ENCODE results near the gene DLGAP1.

DLGAP1 gene

DNA sequence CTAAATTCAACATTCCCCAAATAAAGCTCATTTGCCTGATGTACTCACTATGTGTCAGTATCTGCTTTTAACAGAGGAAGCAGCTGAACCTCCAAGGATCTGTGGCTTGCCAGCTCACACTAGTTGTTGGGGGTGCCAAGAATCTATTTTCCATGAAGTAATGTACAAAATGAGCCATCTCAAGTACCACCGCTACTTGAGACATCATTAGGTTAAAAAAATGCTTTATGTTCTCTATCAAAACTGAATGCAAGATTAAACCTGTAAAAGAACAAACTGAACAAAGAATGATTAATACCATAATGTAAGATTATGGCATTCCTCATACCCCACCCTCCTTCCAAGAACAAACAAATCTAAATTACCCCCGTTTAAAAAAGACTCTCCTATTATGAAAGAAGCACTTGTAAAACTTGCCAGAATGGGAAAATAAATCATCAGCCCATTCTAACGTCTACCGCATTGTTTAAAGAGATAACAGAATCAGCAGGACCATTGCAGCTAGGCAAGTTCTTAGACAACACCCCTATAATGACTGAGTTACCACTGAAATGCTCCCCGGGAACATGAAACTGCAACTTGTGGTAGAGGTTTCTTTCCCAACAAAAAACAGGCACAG is 471.6 kb downstream of the DLGAP1 start:
- no peak for DNase-seq

DNA sequence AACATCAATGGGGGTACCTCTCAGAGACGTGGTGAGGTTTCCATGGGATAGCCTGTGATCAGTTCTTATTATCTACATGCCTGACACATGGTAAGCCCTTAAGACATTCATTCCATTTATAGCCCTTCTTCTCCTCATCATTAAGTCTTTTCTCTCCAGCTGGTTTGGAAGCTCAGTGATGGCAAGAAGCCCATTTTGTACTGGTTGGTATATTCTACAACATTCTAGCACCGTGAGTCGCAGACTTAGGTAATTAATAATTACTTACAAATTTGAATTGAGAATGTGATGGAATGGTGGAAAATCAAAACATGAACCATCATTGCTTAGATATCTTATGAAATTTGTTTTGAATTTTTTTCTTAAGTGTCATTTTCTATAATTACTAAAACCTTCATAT is 472.6 kb downstream of the DLGAP1 start:
- no peak for DNase-seq

DNA sequence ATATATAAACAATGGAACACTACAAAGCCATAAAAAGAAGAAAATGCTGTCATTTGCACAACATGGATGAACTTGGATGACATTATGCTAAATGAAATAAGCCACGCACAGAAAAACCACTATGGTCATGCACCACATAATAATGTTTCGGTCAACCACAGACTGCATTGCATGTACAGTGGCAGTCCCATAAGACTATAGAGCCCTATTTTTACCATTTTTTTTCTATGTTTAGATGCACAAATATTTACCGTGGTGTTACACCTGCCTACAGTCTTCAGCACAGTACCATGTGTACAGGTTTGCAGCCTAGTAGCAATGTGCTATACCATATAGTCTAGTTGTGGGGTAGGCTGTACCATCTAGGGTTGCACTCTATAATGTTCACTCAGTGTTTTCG is 476.1 kb downstream of the DLGAP1 start:
- no peak for DNase-seq

DNA sequence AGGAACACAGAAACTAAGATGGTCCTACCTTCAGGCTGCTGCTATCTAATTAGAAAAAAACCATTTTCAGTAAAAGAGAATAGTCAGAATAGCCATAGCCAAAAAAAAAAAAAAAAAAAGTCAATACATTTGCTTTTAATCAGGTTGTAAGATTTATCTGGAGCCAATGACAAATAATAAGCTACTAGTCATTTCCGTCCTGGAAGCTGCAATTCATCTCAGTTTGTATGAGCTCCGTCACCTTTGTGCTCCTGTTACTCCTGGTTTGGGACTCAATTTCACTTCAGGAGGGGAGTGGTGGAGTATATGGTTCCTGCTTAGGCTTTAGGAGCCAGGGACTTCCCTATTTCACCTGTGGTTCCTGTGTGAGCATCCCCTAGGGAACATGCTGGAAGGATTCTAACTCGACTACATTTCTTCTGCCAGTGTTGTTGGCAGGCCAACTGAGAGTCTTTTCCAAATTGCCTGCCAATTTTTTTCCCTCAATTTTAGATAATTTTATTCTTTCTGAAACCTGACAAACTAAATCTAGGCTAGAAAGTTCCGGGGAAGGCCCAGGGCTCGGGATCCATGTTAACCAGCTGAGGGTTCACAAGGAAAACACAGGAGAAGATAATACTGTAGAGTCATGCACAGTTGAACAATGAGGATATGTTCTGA is 481.8 kb downstream of the DLGAP1 start:
- DNase-seq: no peak

DNA sequence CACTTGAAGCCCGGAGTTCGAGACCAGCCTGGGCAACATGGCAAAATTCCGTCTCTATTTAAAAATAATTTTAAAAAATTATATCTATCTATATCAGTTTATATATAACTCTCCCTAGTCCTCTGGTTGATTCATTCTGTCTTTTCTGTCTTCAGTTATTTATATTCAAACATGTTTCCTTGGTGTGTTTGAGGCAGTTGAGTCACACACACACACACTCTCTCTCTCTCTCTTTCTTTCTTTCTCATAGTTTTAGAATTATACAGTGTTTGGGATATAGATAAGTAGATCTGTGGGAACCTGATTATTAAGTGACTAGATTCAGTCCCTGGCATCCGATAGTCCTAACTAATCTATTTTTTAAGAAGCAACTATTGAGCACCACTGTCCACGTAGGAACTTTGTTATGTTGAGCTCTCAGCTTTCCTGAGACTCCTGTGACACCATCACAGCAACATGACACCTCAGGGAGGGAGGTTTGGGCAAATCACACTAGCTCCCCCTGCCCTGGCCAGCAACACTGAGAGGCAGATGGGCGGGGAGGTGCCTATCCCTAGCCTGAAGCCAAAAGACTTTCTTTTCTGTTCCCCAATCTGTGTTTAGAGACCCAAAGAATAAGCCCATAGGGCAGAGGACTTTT is 482.7 kb downstream of the DLGAP1 start:
- DNase-seq: no peak

DNA sequence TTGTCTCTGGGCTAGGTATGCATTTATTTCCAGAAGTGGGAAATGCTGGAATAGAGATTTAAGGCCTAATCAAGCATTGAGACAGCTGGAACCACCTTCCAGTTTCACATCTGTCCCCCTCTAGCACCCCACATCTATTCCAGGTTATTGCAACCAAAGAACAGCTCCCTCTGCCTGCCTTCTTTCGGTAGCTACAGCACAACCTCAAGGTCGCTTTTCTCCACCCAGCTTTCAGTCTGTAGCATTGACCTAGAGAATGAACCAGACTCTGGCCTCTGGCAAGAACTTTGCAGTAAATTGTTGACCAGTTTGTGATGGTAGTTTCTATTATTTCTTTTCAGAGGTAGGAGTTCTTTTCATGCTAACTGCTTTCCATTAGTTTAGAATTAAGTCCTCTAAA is 484.2 kb downstream of the DLGAP1 start:
- DNase-seq: no peak

DNA sequence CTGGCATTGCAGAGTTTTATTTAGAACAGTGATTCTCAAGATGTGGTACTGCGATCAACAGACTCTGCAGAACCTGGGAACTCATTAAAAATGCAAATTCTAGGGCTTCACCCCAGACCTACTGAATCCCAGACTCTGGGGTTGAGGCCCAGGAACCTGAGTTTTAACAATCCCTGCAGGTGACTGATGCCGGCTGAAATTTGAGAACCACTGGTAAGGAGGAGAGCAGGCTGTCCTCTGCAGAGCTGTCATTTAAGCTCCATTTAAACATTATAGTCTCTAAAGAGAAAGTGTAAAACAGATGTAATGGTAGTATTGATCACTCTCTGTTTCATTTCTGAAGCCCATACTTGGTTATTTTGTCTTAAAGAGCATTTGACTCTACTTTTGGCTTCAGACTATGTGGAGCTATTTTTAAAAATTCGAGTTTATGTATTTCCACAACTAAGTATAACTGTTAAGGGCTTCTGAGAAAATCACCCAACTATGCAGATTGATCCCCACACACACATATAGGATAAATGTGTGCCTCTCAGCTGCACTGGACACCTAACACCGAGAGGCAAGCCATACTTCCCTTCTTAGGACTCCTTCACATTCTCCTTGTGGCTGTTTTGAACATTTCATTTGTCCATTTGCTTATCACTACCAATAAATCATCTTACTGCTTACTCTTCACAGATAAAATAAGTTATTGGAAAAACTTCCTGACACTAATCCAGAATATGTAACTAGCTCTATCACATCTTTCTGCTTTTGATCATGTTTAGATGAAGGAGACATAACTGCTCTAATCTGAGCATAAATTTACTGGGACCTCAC is 487.5 kb downstream of the DLGAP1 start:
- DNase-seq: no peak

DNA sequence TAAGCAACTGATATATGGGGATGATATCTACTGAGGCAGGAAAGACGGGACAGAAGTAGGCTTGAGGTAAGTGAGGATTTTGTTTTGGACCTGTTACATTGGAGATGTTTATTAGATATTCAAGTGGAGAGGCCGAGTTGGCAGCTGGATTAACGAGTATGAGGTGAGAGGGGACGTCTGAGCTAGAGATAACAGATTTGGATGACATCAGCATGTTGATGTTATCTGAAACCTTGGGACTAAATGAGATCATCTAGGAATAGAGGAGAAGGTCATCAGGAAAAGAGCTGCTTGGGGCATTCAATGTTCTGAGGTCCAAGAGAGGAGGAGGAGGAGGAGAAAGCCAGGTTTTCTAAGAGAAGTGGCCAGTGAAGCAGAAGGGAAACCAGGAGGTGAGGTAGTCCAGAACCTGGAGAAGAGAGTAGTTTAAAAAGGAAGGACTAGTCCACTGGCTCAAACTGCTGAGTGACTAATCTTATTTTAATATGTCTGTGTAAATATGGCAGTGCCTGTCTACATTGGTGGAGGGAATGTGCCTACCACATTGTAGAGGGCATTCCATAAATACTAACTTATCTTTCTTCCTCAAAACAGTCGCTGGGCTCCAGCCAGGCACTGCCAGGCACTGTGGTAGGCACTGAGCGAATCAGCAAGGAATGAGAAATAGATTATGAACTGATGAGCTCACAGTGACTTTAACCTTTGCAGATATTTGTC is 488.3 kb downstream of the DLGAP1 start:
- no peak for DNase-seq

DNA sequence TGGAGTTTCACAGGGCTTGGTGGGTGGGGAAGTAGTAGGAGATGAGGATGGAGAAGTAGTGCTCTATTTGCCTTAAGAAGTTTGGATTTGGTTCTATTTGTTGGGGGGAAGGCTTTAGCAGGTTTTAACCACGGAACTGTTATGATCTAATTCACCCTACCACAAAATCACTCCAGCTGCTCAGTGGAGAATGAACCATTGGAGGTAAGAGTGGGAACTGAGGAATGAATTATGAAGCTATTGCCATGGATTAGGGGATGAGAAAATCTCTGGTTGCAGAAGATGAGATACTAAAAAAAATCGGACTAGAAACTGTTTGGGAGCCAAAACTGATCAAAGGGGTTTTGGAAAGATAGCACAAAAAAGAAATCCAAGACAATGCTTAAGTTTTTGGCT is 488.9 kb downstream of the DLGAP1 start:
- no peak for DNase-seq

DNA sequence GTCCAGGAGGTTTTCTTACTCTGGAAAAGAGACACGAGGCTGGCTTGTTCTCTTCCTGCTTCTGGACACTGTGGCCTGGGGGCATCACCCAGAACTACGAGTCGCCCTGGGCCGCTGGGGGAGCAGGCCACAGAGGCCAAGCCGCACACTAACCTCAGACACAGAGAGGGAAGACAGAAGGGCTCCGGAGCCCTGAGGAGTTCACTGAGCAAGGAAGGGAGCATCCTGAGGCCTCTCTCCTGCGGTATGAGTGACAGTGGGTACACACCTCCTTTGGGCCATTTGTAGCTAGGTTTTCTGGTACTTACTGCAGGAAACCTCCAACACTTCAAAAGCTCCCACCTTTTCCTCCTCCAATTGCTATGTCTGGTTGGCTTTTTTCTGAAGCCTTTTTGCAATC is 494.1 kb downstream of the DLGAP1 start:
- DNase-seq: no peak

DNA sequence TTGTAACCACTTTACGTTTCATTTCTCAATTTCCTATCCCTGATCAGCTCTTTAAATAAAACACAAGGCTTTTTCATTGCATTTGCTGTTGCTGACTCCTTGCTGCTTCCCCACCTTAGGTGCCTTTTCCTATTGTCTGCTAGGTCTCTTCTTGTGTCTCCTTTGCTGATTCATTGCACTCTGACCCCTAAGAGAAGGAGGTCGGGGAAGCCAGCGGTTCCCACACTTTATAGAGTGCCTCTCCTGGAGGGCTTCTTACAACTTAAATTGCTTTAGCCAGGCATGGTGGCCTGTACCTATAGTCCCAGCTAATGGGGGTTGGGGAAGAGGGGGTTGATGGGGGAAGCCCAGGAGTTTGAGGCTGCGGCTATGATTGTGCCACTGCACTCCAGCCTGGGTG is 495.0 kb downstream of the DLGAP1 start:
- no peak for DNase-seq

DNA sequence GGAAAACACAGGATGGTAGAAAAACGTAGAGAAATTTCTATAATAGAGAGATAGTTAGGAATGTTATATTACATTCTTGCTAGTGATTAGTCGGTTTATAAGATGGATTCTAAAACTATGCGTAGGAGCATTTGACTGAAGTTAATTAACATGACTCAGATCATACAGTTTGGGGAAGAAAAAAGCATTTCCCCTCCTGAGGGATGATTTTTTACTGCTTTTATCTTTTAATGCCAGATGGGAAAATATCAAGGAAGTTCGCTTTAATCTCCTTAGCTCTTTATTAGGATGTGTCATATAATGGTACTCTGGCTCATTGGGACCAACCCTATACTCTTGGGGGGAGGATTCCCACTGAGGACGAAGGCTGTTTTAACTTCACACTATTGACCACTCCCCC is 503.1 kb downstream of the DLGAP1 start:
- DNase-seq: no peak

DNA sequence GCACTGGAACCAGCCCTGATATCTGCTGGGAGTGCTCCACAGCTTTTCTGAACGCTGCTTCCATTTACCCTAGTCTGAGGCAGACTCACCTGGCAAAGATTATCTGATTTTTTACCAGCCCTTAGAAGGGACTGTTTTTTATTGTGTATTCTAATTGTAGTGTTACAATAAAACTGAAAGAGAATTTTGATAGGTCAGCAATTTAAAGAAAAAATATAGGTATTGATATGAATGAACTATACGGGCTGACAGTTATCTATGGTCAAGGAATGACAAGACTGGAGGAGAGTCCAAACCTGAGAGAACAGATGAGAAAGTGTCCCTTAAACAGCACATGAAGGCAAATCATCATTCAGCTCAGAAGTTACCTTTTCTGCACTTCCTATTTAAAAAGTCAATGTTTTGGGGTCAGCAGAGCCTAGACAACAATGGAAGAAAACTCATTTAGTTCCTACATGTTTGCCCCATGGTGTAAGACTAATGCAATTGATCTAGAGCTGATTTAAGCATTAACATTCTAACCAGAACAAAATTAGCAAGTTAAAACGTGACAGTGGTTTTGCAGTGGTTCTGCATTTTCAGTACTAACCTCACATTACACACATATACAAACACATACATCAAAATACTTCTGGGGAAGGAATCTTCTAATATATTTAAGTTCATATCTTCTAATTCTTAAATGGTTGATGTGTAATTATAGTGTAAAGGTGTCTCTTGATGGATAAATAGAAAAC is 504.3 kb downstream of the DLGAP1 start:
- DNase-seq: no peak

DNA sequence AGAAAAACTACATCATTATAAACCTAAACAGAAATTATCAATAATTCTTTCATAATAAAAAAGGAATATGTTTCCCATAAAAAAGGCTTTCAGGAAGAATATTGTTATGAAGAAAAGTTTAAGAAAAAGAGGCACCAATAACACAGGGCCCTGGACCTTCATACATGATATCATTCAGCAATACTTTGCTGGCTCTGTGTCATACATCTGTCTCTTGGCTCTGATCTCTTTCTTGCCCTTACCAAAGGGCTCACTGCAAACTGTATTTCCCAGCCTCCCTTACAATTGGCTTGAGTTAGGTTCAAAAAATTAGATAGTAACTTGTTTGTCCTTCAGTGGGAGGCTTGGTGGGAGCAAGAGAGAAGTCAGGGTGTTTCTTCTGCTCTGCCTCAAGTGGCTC is 506.1 kb downstream of the DLGAP1 start:
- no peak for DNase-seq

DNA sequence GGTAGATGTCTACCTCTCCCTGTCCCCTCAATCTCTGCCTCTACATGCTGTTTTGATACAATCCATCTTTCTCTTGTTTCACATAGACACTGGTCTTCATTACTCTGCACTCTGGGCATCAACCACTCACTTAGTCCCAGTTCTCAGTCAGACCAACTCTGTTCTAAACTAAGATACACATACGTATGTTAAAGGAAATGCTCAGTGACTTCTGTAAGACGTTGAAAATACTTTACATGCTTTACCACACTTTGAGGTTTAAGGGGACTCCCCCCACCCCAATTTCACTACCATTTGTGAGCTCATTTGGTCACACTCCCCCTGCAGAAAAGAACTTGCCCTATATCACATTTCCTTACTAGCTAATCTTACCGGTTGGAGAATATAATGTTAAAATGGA is 507.7 kb downstream of the DLGAP1 start:
- no peak for DNase-seq

DNA sequence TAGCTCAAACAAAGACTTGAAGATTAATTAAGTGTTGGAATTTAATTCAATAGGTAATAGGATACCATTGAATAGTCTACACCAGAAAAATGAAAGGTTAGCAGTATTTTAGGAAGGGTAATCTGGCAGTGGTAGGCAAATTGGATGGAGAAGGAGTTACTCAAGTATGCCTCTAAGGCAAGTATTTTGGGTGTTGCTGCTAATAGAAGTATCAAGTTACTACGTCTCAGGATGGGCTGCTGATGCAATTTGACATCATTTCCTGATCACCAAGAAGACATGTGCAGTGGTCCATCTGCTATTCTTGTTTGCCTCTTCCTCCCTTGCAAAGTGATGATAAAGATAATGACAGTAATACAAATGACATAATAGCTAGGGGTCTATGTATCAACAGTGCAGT is 519.8 kb downstream of the DLGAP1 start:
- no peak for DNase-seq

DNA sequence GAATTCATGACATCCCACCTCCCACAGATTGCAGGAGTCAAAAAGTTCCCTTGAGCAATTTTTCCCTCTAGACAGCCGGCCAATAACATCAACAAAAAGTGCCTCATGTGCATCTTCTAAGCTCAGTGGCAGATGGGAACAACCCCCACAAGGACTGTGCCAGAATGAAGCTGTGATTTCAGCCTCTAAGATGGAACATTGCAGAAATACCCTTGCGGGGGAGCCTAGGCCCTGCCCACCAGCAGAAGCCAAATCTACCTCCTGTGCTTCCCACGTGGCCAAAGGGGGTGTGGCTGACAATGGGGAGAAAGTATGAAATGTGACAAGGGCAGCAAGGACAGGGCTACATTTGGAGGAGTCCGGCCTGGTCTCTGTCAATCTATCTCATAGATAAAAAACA is 522.8 kb downstream of the DLGAP1 start:
- no peak for DNase-seq

DNA sequence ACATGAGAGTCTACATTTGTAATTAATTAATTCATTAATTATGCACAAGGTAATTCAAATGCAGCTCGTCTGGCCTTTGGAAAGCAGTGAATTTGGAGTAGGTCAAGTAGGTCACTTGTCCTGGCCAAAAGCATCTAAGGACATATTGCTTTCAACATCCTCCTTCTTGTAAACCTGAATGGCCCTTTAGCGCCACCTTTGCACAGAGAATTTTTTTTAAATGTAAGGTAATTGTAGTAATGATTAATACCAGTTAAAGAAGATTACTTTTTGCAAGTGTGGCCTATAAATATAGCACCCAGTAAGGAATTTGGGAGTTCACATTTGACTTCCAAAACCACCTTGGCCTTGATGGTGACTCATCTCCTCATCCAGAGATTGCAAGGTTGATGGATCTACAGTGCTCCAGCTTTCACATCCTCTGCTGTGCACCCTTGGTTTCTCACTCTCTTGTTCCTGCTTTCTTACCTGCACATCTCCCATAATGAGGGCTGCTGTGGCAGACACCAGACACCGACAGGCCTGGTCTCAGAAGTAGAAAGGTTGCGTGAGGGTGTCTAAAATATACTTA is 523.5 kb downstream of the DLGAP1 start:
- no peak for DNase-seq

DNA sequence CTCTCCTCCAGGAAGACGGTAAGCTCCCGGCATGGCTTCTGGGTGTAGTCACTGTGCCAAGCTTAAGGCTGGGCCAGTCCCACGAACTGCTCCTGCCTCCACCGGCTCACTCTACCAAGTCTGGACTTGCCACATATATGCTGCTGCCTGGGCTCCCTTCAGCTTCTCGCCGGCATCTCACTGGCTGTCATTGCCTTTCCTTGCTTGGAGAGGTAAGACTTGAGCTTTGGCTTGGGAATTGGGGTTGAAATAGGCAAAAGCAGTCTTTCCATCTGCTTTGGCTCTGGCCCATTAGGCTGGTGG is 524.1 kb downstream of the DLGAP1 start:
- DNase-seq: no peak

DNA sequence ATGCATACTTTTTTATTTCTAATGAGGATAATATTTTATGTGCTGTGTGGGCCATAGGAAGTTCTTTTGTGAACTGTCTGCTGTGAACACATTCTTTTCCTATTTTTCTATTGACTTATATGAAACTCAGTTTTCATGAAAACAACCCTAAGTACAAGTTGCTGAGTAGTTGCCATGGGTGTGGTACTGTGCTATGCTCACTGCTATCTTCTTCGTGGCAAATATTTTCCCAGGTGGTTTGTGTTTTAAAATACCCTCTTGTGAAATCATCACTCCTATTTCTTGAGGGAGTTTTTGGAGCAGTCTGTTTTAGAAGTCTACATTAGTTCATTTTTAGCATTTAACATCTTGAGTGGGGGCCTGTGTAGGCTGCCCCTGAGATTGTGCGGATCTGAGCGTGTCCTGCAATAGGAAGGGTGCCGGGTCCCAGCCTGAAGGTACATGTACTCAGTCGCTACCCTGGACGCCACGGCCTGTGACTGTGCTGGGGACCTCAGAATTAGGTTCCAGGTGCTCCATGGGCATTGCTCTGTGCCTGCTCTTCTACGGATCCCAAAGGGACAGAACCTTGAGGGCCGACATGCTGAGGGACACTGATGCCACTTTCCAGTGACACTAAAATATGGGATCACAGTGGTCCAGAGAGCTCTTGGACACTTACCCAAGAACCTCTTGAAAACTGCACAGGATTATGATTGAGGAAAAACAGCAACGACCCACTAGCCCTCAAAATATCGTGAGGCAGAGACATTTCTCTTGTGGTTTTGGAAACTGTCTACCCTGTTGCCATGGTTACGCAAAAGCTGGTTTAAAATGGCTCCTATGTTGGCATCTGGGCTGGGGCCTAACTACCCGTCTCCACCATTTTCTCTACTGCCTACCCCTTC is 524.7 kb downstream of the DLGAP1 start:
- no peak for DNase-seq

DNA sequence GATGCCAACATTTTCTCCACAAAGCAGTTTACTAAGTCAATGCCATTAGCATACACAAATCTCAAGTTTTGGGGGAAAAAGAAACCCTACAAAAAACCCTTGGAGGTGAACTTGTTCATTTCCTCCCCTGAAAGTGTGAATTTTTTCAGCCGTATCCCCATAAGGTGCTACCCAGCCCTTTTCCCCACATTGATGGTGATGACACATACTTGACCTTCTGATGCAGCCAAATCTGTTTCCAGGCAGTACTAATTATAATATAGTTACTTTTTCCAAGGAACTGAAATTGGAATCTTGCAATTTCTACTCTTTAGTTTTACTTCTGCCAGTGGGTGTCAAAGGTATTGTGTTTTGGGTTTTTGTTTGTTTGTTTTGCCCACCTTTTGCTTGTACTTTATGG is 530.7 kb downstream of the DLGAP1 start:
- no peak for DNase-seq

Measured in femur (tissue), 1 donor.